Mesendoderm (in vitro differentiated cells): ENCODE data around the gene ANKS3.
A peak's percentile ranks its signal among the peaks of the same experiment; 100 is the strongest.

Source experiments
- DNase-seq: peaks from one replicate; pipeline ENCODE4 v3.0.0; 2013
- H2AK5ac ChIP-seq: 2 replicates; pipeline ENCODE4 v1.6.1; 2013; ENCODE audit warnings: low read length, inconsistent platforms
- H2BK120ac ChIP-seq: 2 replicates; pipeline ENCODE4 v1.6.1; 2013; ENCODE audit warnings: low read depth, mild to moderate bottlenecking, low read length, moderate library complexity, mixed read lengths
- H2BK15ac ChIP-seq: replicated peaks from 2 replicates; pipeline ENCODE4 v1.6.1; 2013; ENCODE audit warnings: low read depth, mild to moderate bottlenecking, moderate library complexity
- H2BK5ac ChIP-seq: 2 replicates; pipeline ENCODE4 v1.6.1; 2013; ENCODE audit warnings: low read length, inconsistent platforms
- H3K18ac ChIP-seq: 2 replicates; pipeline ENCODE4 v1.6.1; 2013; ENCODE audit warnings: mild to moderate bottlenecking, low read length, mixed read lengths
- H3K23ac ChIP-seq: one replicate; pipeline ENCODE4 v1.6.1; 2013; ENCODE audit warnings: low read length
- H3K27ac ChIP-seq: 2 replicates; pipeline ENCODE4 v1.5.1; 2013; ENCODE audit warnings: low read depth, mild to moderate bottlenecking, inconsistent platforms, low read length, moderate library complexity
- H3K27me3 ChIP-seq: 2 replicates; pipeline ENCODE4 v1.6.1; 2013; ENCODE audit warnings: low read length, control low read depth, mild to moderate bottlenecking, inconsistent platforms; ENCODE audit not compliant: insufficient read depth, poor library complexity
- H3K36me3 ChIP-seq: 2 replicates; pipeline ENCODE4 v1.6.1; 2013; ENCODE audit warnings: low read length, inconsistent platforms; ENCODE audit not compliant: control insufficient read depth, insufficient read depth
- H3K4ac ChIP-seq: one replicate; pipeline ENCODE4 v1.6.1; 2013; ENCODE audit warnings: low read depth, mild to moderate bottlenecking, low read length, moderate library complexity
- H3K4me1 ChIP-seq: 2 replicates; pipeline ENCODE4 v1.6.1; 2013; ENCODE audit warnings: low read depth, low read length, inconsistent platforms; ENCODE audit not compliant: control insufficient read depth
- H3K4me2 ChIP-seq: 2 replicates; pipeline ENCODE4 v1.6.1; 2013; ENCODE audit warnings: low read length
- H3K4me3 ChIP-seq: 2 replicates; pipeline ENCODE4 v1.5.1; 2013; ENCODE audit warnings: mild to moderate bottlenecking, low read length
- H3K56ac ChIP-seq: one replicate; pipeline ENCODE4 v1.6.1; 2013; ENCODE audit warnings: low read length
- H3K79me1 ChIP-seq: 2 replicates; pipeline ENCODE4 v1.6.1; 2013; ENCODE audit warnings: low read length, inconsistent platforms
- H3K79me2 ChIP-seq: 2 replicates; pipeline ENCODE4 v1.6.1; 2013; ENCODE audit warnings: mild to moderate bottlenecking, low read length; ENCODE audit not compliant: control insufficient read depth, insufficient read depth
- H3K9ac ChIP-seq: 2 replicates; pipeline ENCODE4 v1.6.1; 2013; ENCODE audit warnings: low read length, inconsistent platforms
- H4K5ac ChIP-seq: one replicate; pipeline ENCODE4 v1.6.1; 2013; ENCODE audit warnings: low read length
- H4K8ac ChIP-seq: one replicate; pipeline ENCODE4 v1.6.1; 2013; ENCODE audit warnings: low read depth, mild to moderate bottlenecking, control low read depth, low read length, moderate library complexity
- WGBS: extraction: QIAGEN DNeasy Blood & Tissue Kit; methylation state at CpG from one replicate; pipeline ENCODE4 v1.1.7; 2013; ENCODE audit warnings: low lambda C conversion rate, missing lambda C conversion rate; ENCODE audit not compliant: insufficient coverage; ENCODE audit errors: extremely low coverage; 5-methylcytosine and 5-hydroxymethylcytosine counted together

ANKS3 gene

DNA sequence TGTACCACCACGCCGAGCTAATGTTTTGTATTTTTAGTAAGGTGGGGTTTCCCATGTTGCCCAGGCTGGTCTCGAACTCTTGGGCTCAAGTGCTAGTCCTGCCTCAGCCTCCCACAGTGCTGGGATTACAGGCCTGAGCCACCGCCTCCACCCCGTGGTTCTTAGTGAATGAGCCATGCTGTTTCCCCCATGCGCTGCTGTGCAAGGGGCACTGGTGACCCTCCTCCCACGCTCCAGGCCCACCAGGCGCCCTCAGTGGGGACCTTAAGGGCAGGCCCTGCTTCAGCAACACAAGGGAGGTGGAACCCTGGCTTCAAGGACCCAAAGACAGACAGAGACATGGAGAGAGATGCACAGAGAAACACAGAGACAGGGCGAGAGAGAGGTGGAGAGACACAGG is 56.1 kb downstream of the ANKS3 start:
- Histone ChIP-seq H3K4me1 (no peaks in the 10 kb centered on the region), H3K23ac (no peak overlapping the region), H4K8ac (no peak overlapping the region), H3K4ac (no peak overlapping the region), H2BK15ac (no peak overlapping the region), H3K79me2 (no peaks in the 10 kb centered on the region), H3K27ac (no peak overlapping the region), H2AK5ac (no peak overlapping the region), H3K56ac (no peak overlapping the region), H3K79me1 (no peaks in the 10 kb centered on the region), H2BK5ac (no peak overlapping the region), H2BK120ac (no peak overlapping the region), H3K4me2 (no peak overlapping the region), H3K18ac (no peak overlapping the region), H3K4me3 (no peak overlapping the region), H3K27me3 (no peaks in the 10 kb centered on the region), H4K5ac (no peak overlapping the region), H3K36me3 (no peaks in the 10 kb centered on the region), H3K9ac (no peak overlapping the region)
- no peak for DNase-seq
- WGBS, result no CpG with 5 or more reads among the region's 9 CpGs

DNA sequence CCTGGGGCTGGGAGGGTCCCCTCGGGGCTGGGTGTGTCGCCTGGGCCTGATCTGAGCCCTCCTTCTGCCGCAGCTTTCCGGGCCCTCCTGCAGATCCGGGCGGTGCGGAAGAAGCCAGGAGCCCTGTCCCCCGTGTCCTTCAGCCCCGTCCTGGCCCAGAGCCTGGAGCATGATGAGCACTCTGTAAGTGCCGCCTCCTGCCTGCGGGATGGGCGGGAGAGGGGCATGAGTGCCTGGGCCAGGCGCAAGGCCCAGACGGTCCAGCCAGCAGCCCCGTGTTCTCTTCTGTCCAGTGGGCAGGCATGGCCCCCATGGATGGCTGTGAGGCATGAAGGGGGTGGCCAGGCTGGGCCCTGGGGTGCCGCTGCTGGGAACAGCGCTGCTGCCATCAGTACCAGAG is 56.7 kb downstream of the ANKS3 start:
- no peak overlapping the region for H3K23ac ChIP-seq
- WGBS, result no CpG with 5 or more reads among the region's 17 CpGs
- no peak overlapping the region for H3K56ac ChIP-seq
- no peaks in the 10 kb centered on the region for H3K27me3 ChIP-seq
- no peak overlapping the region for H3K27ac ChIP-seq
- H4K8ac ChIP-seq, result no peak overlapping the region
- H3K36me3 ChIP-seq, result no peaks in the 10 kb centered on the region
- no peak overlapping the region for H3K18ac ChIP-seq
- H4K5ac ChIP-seq, result no peak overlapping the region
- no peaks in the 10 kb centered on the region for H3K79me1 ChIP-seq
- H2BK5ac ChIP-seq, result no peak overlapping the region
- H3K4me2 ChIP-seq, result no peak overlapping the region
- no peaks in the 10 kb centered on the region for H3K79me2 ChIP-seq
- no peaks in the 10 kb centered on the region for H3K4me1 ChIP-seq
- H2BK15ac ChIP-seq, result no peak overlapping the region
- H3K4ac ChIP-seq, result no peak overlapping the region
- no peak overlapping the region for H3K4me3 ChIP-seq
- H2BK120ac ChIP-seq, result no peak overlapping the region
- H3K9ac ChIP-seq, result no peak overlapping the region
- DNase-seq, result no peak
- no peak overlapping the region for H2AK5ac ChIP-seq

DNA sequence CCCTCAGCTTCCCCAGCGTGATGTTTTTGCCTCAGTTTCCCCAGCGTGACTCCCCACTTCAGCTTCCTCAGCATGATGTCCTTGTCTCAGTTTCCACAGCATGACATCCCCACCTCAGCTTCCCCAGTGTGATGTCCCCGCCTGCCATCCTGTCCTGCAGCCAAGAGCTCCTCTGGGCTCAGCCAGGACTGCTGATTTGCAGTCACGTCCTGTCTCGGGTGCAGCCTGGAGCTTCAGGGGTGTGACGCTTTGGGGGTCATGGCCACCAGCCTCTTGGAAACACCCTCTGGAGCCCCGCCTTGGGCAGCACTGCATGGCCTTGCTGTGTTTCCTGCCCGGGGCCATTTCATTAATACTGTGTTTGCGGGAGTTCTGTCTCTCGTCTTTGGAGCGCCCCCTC is 57.2 kb downstream of the ANKS3 start:
- H3K4me3 ChIP-seq, result no peak overlapping the region
- no CpG with 5 or more reads among the region's 11 CpGs for WGBS
- H2BK15ac ChIP-seq, result no peak overlapping the region
- no peak overlapping the region for H4K8ac ChIP-seq
- no peak overlapping the region for H3K18ac ChIP-seq
- H3K27ac ChIP-seq, result no peak overlapping the region
- DNase-seq, result no peak
- H3K79me1 ChIP-seq, result no peaks in the 10 kb centered on the region
- H2AK5ac ChIP-seq, result no peak overlapping the region
- H4K5ac ChIP-seq, result no peak overlapping the region
- no peaks in the 10 kb centered on the region for H3K36me3 ChIP-seq
- H3K27me3 ChIP-seq, result no peaks in the 10 kb centered on the region
- H3K9ac ChIP-seq, result no peak overlapping the region
- no peaks in the 10 kb centered on the region for H3K79me2 ChIP-seq
- no peak overlapping the region for H3K56ac ChIP-seq
- no peak overlapping the region for H3K4ac ChIP-seq
- H3K23ac ChIP-seq, result no peak overlapping the region
- no peak overlapping the region for H2BK5ac ChIP-seq
- H3K4me1 ChIP-seq, result no peaks in the 10 kb centered on the region
- H3K4me2 ChIP-seq, result no peak overlapping the region
- no peak overlapping the region for H2BK120ac ChIP-seq

DNA sequence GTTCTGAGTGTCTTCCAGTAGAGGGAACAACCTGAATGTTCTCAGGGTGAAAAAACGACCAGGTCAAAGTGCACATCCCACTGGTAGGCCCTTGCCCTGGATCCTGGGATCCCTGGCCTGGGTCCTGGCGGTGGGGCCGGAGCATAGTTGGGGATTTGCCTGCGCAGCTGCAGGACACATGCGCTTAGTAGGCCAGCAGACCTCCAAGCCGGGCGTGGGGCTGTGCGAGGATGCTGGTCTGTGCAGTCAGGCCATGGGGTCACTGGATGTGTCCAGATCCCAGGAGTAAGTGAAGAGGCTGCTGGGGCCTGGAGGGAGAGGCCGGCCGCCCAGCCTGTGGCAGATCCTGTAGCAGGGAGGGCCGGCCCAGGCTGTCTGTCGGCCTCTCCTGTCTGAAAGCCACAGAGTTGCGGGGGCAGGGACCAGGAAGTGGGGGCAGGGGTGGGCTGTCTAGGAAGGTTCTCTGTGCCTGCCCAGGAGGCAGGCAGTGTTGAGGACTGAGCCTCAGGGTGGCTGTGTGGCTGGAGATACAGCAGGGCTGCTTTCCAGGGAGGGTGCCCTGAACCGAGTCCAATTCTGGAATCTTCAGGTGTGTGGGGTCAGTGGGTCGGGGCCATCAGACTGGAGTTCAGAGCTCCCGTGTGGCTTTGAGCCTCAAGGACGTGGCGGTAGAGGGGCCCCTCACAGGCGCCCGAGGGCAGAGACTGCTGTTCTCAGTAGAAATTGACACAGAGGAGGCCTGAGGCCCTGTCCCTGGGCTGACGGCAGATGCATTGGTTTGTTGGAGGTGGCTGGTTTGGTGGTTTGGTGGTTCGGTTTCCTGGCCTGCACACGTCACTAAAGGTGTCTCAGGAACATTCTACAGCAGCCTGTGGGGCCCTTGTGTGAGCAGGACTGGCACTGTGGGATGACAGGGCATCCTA is 57.9 kb downstream of the ANKS3 start:
- H3K4me1 ChIP-seq, result no peaks in the 10 kb centered on the region
- no peaks in the 10 kb centered on the region for H3K79me1 ChIP-seq
- no peak overlapping the region for H2BK120ac ChIP-seq
- peak overlapping the region; percentile 9 for H2BK5ac ChIP-seq
- no peak overlapping the region for H3K18ac ChIP-seq
- H3K23ac ChIP-seq, result no peak overlapping the region
- peak overlapping the region; percentile 35 for H3K27ac ChIP-seq
- H4K5ac ChIP-seq, result no peak overlapping the region
- H3K4me3 ChIP-seq, result no peak overlapping the region
- H4K8ac ChIP-seq, result no peak overlapping the region
- peak; percentile 60 for DNase-seq
- no peak overlapping the region for H3K4me2 ChIP-seq
- H3K56ac ChIP-seq, result peak overlapping the region; percentile 83
- peak overlapping the region; percentile 52 for H3K9ac ChIP-seq
- WGBS, result no CpG with 5 or more reads among the region's 23 CpGs
- H3K79me2 ChIP-seq, result no peaks in the 10 kb centered on the region
- no peaks in the 10 kb centered on the region for H3K27me3 ChIP-seq
- no peak overlapping the region for H3K4ac ChIP-seq
- H2BK15ac ChIP-seq, result no peak overlapping the region
- H3K36me3 ChIP-seq, result no peaks in the 10 kb centered on the region
- no peak overlapping the region for H2AK5ac ChIP-seq

DNA sequence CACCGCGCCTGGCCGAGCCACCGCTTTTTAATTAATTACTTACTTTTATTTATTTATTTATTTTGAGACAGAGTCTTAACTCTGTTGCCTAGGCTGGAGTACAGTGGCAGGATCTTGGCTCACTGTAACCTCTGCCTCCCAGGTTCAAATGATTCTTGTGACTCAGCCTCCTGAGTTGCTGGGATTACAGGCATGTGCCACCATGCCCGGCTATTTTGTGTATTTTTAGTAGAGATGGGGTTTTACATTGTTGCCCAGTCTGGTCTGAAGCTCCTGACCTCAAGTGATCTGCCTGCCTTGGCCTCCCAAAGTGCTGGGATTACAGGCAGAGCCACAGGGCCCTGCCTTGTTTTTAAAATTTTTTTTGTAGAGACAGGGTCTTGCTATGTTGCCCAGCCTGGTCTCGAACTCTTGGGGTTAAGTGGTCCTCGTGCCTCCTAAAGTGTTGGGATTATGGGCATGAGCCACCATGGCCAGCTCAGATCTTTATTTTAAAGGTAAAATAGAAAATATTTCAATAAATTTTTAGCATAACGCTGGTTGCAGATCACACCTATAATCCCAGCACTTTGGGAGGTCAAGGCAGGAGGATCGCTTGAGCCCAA is 59.0 kb downstream of the ANKS3 start:
- no peak overlapping the region for H3K9ac ChIP-seq
- H4K8ac ChIP-seq, result no peak overlapping the region
- H3K4ac ChIP-seq, result no peak overlapping the region
- H3K4me2 ChIP-seq, result no peak overlapping the region
- no CpG with 5 or more reads among the region's 9 CpGs for WGBS
- H3K27ac ChIP-seq, result no peak overlapping the region
- no peaks in the 10 kb centered on the region for H3K27me3 ChIP-seq
- H3K23ac ChIP-seq, result no peak overlapping the region
- H3K36me3 ChIP-seq, result no peaks in the 10 kb centered on the region
- H2BK5ac ChIP-seq, result no peak overlapping the region
- H3K4me3 ChIP-seq, result no peak overlapping the region
- no peaks in the 10 kb centered on the region for H3K79me2 ChIP-seq
- H3K18ac ChIP-seq, result no peak overlapping the region
- no peaks in the 10 kb centered on the region for H3K79me1 ChIP-seq
- no peaks in the 10 kb centered on the region for H3K4me1 ChIP-seq
- H2BK120ac ChIP-seq, result no peak overlapping the region
- H2BK15ac ChIP-seq, result no peak overlapping the region
- H2AK5ac ChIP-seq, result no peak overlapping the region
- no peak overlapping the region for H3K56ac ChIP-seq
- DNase-seq, result no peak
- no peak overlapping the region for H4K5ac ChIP-seq
